NCI-H2196 (cell line): ENCODE results near the gene CCNK.

Experiments used
- DNase-seq: peaks from one replicate; lab custom pipeline; 2025; ENCODE audit not compliant: unreplicated experiment; lab: John Stamatoyannopoulos, UW

Gene CCNK

GRCh38 chr14:99505089-99505488 lies 23.9 kb downstream of the CCNK start:
- no peak for DNase-seq

- DNase-seq = no peak
Observed at GRCh38 chr14:99506276-99506675, 25.1 kb downstream of the CCNK start.

DNA sequence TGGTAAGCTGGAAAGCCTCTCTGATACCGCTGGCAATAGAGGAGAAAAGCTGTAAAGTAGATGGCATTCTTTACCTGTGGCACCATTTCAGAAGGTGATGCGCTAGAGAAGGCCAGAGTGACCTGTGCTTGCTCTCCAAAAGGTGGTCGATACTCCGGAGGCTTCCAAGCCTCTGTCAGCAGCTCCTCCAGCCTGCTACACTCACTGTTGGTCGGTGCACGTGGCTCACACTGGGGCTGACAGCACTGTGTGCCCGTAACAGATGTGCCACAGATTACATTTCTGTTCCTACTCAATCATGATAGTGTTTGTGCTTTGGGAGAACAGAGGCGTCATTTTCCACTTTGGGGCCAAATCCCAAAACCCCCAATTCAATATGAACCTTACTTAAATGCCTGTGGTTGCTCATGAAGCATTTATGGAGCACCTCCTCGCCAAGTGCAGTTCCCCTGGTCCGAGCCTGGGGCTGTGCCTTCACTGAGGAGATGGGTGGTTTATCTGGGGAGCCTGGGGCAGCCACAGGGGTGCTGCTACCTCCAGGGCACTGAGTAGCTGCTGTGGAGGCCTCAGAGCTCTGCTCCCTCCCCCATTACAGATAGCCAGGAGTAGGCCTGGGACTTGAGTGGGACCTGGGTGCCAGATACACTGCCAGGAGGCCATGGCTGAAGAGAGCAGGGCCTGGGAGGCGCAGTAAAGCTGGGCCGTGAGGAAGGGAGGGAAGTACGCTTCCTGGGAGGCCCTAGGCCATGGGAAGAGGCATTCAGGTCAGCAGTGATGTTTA lies 26.8 kb downstream of the CCNK start:
- DNase-seq = no peak

- no peak for DNase-seq
Observed at GRCh38 chr14:99508896-99509629, 27.9 kb downstream of the CCNK start.

GRCh38 chr14:99509871-99510555 lies 28.8 kb downstream of the CCNK start:
- DNase-seq = no peak

DNA sequence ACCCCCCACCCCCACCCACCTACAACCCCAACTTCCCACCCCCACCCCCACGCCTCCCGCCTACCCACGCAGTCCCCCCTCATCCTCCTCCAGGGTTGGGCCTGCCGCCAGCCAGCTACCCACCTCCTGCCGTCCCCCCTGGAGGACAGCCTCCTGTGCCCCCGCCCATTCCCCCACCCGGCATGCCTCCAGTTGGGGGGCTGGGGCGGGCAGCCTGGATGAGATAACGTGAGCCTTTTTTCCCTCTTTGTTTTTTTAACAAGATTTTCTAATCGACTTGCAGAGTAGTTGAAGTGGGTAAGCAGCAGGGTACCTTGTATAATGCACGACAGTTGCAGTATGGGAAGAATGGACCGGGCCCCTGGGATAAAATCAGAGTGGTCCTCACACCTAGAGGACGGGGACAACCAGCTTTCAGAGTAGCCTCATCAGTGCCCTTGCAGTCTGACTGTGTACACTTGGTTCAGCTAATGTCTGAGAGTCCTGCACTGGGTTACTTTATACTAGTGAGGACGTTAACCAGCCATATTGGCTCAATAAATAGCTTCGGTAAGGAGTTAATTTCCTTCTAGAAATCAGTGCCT lies 29.4 kb downstream of the CCNK start:
- no peak for DNase-seq

DNA sequence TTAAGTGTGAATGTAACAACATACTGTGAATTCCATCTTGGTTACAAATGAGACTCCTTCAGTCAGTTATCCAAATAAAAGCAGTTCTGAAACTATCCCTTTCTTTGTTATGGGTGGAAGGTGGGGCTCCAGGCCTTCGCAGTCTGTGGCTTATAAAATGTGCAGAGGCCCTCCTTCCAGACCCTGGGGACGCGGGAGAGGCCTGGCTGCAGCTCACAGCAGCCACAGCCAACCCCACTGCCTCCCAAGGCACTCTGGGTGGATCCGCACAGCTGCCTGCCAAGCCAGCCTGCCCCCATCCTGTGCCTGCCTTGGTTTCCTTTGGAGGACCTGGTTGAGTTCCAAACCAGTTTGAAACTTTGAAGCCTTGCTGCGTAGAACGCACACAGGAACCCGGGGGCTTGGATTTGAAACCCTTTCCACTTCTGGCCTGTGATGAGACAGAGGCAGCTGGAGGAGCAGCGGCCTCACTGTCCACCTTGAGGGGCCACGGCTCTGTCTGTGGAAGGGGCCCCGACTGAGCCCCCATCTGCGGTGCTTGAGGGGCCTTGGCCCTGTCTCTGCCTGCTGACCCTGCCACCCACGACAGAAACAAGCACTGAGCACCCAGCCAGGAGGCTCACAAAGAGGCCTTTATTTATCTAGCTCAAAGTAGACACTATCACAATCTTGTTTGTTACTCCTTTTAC lies 30.4 kb downstream of the CCNK start:
- no peak for DNase-seq

GRCh38 chr14:99512110-99512449 lies 30.9 kb downstream of the CCNK start:
- DNase-seq = no peak

DNA sequence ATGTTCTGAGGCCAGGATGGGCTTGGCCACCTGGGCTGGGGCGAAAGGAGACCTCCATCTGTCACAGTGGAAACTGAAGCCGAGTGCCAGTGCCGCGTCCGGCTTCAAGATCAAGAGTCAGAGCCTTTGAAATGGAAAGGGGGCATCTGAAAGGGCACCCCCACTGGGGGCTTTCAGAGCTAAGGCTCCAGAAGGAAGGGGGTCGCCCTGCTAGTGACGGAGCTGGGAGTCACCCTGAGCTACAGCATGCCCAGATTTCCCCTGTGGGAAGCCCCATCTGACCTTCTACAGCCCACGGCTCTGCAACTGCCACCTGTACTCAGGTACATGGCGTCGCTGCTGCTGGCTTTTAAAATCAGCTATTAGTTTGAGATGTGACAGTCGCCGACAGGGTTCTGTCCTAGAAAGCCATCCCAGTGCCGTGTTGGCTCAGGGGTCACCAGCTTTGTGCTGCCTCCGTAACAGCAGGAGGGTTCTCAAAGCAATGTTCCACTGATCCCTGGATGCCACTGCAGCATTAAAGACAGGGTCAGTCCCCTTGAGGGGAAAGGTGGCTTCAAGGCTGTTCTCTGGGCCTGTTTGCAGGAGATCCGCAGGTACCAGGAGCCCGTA lies 31.5 kb downstream of the CCNK start:
- DNase-seq = no peak

GRCh38 chr14:99513183-99513694 lies 32.0 kb downstream of the CCNK start:
- no peak for DNase-seq

DNA sequence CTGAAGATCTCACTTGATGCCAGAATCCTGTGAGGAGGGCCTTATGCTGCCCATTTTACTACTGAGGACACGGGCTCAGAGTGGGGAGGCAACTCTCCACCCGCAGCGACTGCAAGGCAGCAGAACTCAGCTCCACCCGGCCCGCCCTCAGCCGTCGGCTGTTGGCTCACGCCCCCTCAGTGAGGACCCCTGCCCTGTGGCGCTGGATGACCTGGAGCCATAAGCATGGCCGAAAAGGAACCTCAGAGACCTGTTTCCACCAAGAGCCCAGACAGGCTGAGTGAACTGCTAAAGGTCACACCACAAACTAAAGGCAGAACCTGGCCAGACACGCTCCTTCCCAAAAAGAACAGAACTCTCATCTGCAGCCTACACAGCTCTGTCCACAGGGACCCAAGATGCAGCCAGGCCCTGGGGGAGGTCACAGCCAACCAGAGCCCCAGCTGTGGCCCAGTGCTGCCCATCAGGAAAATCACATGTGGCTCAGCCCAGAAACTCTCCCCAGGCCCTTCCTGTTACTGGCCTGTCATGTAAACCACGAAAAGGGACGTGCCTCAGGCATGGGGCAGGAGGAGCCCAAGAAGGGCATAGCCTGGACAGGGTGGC lies 32.8 kb downstream of the CCNK start:
- no peak for DNase-seq

DNA sequence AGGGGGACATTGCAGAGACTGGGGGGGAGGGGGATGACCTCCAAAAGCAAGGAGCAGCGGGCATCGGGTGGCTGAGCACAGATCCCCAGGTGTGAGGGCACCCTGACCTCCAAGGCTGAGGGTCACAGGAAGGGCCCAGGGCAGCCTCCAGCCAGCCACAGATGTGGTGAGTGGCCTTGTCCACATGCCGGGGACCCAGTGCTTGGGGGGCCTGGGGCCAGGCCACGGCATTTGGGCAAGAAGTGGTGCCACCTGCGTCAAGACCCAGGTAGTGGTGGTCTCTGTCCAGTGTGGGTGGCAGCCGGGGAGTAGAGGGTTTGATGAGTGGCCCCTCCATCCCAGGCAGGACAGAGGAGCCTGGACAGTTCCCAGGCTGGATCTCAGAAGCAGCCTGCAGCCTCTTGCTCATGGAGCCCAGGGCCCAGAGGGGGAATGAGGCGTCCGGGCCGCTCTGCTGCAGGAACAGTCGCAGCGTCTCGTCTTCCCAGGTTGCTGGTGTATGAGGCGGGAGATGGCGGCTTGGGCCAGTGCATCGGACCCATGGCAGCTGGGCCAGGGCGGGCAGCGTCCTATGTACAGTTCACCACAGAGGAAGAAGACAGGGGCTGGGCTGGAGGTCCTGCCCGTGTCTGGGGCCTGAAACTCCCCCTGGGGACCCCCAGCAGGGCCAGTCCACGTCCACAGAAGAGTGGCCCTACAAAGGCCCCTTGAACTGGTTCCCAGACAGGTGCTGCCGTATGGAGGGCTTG lies 33.5 kb downstream of the CCNK start:
- no peak for DNase-seq

GRCh38 chr14:99515301-99516155 lies 34.3 kb downstream of the CCNK start:
- no peak for DNase-seq

DNA sequence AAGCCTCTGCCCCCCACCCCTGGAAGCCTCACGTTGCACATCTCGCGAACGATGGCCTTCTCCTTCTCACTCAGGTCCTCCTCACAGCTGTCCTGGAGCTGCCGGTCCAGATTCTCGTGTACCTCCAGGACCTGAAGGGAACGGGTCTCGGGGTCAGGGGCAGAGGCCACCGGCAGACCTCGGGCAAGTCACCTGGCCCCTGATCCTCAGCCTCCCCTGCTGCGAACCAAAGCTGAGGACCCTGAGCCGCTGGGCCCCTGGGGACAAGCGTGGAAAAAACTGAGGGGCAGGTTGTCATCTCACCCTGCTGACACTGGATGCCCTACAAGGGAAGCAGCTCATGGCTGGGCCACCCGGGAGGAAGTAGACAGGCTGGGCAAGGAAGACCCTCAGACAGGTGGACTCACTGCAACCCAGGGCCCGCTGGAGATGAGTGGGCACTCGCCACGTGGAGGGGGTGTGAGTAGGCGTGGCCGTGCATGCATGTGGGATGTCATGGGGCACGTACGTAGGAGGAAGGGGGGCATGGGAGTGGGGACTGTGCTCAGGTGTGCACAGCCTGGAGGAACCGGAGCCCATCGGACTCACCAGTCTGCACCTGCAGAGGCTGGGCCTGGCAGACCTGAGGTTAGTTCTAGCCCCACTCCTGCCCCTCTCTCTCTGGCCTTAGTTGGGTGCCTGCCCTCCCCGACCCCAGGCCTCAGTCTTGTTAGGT lies 35.1 kb downstream of the CCNK start:
- DNase-seq = no peak

DNA sequence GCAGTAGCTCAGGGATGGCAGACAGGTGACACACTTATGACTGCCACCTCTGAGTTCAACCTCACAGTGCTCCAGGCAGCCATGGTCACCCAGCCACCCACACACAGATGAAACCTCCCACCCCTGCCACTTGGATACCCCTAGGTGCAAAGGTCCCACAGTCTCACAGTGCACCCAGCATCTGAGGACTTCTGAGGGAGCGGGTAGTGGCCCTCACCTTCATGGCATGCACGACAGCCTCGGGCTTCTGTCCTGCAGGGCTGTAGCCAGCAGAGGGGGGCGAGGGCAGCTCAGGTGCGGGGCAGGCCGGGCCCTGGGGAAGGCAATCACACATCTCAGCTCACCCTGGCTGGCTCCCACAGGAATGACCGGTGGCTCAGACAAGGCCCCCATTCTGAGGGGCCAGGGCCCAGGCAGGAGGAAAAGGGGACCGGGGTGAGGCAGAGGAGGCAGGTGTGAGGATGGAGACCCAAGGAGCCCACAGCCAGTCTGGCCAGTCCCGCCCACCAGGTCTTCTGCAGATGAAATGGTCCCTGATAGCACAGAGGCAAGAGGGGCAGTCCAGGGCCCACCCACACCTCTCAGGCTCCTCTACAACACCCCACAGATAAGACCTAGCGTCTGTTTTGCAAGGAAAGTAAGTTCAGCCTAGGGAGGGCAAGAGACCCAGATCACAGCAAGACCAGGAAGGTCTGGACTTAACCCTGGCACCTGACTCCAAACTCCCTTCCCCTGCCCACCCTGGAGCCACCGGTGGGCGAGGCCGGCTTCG lies 35.8 kb downstream of the CCNK start:
- DNase-seq = no peak

DNA sequence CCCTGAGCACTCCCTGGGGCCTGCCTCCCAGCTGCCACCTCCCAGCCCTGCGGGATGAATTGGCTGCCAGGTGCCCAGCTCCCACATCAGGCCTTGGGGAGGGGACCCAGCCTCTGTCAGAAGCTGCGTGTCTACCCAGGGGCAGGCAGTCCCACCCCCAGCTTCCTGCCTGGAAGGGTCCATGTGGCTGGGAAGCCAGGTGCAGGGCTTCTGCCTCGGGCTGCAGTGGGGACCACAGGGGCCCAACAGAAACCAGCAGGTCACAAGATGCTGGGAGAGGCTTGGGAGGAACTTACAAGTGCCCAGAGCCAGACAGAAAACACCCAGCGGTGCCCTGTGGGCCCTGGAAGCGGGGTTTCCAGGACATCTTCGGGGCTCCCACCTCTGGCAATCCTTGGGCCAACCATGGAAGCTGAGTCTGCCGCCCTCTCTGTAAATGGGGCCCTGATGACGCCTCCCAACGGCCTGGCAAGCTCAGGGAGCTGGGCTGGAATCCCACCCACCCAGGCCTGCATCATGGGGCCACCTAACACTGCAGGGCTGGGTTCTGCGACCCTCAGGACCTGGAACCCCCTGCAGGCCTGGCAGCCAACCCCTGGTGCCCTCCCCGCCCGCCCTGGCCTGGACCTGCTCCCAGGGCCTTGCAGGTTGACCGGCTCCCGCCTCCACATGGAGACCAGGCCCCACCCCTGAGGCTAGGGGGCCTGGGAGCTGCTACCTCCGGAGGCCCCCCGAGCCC lies 36.6 kb downstream of the CCNK start:
- no peak for DNase-seq
